HuH-7.5 (cell line): ENCODE results near the gene HIC1.

Source experiments
- DNase-seq: peaks from one replicate; pipeline ENCODE4 v3.0.0; 2011; ENCODE audit warnings: low spot score

HIC1 gene

GRCh38 chr17:2102931-2103809 lies 48.3 kb downstream of the HIC1 start:
- no peak for DNase-seq

GRCh38 chr17:2105663-2106062 lies 50.8 kb downstream of the HIC1 start:
- no peak for DNase-seq

- no peak for DNase-seq
Observed at GRCh38 chr17:2106308-2106955, 51.5 kb downstream of the HIC1 start.

- no peak for DNase-seq
Observed at GRCh38 chr17:2107050-2107449, 52.1 kb downstream of the HIC1 start.

GRCh38 chr17:2107506-2107905 lies 52.6 kb downstream of the HIC1 start:
- DNase-seq = no peak

GRCh38 chr17:2108170-2108569 lies 53.3 kb downstream of the HIC1 start:
- DNase-seq = no peak

GRCh38 chr17:2110436-2110835 lies 55.5 kb downstream of the HIC1 start:
- DNase-seq = no peak

GRCh38 chr17:2111691-2112090 lies 56.8 kb downstream of the HIC1 start:
- DNase-seq = no peak
